Left forelimb (tissue), 1 donor: ENCODE results near the gene AGT.
"Not testable (repeated sequence)": the region's sequence is repeated elsewhere in the genome, so short reads cannot be mapped to it uniquely, and the experiment has no call there.

Source experiments
- DNase-seq: peaks from one replicate; pipeline ENCODE4 v3.0.0-alpha.2; 2018; ENCODE audit warnings: low spot score

The AGT gene

DNA sequence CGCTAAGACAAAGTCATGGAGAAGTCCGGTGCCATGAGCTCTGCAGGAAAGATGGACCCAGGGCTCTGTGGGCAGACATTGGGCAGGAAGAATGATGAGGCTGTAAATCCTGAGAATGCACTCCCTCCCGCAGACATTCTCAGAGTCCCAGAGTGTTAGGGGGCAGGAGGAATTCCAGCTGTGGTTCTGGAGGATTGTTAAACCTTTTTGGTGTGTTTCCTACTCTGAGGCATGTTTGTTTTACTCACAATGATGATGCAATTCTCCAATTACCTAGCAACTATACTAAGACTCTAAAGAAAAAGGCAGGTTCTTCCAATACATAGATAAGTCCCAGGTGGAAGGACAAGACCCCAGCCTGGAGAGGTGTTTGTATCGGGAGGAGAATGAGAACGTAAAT lies 30.5 kb upstream of the AGT start:
- DNase-seq: no peak

DNA sequence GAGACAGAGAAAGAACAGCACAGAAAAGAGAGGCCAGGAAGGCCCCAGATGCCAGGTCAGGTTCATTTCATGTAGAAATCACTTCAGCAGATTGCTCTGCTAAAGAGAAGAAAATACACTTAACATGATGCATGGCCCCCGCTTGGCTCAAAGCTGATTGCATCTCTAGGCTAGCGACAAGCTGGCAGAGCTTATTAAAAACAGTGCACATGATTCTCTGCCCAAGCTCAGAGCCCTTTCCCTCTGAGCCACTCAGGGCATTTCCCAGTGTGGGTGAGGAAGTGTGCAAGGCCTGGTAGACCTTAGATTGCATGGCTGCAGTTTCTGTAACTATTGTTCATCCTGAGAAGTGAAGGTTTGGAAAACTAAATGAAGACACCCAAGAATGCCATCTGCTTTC lies 30.0 kb upstream of the AGT start:
- DNase-seq: no peak

DNA sequence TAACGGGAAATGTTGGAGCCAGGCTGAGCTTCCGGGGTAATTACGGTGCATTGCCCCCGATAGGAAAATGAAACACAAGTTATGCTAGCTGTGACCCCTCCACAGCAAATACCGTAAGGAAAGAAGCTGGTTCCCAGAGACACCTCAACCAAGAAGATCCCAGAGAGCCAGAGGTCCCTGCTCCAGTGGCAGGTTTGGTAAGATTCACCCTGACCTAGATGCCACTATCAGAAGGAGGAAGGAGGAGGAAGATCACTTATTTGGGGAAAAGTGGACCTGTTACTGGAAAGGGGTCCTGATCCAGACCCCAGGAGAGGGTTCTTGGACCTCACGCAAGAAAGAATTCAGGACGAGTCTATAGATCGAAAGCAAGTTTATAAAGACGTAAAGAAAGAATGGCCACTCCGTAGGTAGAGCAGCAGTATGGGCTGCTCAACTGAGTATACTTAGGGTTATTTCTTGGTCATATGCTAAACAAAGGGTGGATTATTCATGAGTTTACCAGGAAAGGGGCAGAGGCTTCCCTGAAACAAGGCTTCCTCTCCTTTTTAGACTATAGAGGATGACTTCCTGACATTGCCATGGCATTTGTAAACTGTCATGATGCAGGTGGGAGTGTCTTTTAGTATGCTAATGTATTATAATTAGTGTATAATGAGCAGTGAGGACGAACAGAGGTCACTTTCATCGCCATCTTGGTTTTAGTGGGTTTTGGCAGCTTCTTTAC lies 25.8 kb upstream of the AGT start:
- no peak for DNase-seq

DNA sequence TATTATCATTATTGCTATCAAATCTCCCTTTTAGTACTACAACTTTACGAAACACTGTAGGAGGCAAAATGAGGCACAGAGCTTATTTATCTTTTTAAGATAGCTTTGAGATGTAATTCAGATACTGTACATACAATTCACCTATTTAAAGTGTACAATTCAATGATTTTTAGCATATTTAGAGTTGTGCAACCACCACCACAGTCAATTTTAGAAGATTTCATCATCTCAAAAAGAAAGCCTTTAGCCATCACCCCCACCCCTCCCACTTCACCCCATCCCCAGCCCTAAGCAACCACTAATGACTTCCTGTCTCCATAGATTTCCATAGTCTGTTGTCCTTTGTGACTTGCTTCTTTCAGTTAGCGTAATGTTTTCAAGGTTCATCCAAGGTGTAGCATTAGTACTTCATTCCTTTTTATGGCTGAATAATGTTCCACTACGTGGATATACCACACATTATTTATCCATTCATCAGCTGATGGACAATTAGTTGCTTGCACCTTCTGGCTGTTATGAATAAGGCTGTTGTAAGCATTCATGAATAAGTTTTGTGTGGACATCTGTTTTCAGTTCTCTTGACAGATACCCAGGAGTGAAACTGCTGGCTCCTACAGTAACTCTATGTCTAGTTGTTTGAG lies 23.8 kb upstream of the AGT start:
- DNase-seq: no peak

DNA sequence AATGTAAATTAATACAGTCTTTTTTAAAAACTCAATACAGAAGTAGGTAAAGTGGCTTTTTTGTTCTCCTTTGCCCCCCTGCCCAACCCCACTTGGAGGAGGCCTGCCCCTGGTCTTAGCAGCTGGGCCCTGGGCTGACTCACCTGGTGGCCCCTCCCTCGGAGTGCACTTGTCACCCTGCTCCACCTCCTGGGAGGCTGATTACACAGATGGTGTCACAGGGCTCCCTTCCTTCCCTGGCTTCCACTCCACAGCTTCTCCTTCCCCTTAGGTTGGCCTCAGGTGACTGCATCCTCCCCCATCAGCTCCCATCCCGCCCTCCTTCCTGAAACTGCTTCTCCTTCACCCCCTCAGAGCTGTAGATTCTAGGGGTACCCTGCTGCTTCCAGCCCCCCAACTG lies 21.5 kb upstream of the AGT start:
- no peak for DNase-seq

DNA sequence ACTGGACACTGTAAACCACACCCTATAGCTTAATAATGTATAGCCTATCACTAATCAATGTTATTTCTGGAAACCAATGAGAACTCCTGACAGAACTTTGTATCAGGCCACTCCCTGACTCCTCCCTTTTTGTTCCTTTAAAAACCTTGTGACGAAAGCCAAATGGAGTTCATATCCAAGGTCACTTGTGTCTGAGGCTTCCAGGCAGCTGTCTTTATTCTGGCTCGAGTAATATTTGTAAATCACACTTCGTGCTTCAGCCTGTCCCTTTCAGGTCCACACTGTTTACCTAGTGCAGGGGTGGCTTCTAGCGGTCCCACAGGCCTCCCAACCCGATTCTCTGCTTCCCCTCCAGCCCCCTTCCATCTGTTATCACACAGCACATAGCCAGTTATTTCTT lies 17.1 kb upstream of the AGT start:
- no peak for DNase-seq

DNA sequence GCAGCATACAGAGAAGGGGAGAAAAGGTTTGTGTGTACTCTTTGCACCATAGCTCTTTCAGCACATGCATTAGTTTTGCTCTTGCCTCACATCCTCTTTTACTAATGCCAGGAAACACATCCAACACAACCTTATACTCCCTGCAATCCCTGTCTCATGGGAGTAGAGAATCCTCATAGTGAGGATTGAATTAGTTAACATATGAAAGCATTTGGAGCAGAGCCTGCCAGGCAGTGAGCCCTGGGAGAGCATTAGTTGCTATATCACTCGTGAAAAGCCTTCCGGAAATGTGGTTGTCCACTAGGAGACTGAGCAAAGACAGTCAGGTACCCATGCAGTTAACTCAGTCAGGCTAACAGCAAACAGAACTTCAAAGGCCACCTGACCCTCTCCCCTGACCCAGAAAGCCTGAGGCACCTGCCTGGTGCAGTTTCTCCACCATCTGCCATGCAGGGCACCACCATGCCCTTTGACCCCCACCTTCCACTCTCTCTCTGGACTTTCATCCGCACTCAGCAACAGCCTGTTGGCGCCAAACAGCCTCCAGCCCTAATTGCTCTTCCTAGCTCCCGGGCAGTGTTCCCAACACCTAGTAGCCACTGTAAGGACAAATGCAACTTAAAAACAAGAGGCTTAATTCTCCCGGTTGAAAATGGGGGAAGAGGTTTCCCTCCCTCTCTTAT lies 14.9 kb upstream of the AGT start:
- no peak for DNase-seq

DNA sequence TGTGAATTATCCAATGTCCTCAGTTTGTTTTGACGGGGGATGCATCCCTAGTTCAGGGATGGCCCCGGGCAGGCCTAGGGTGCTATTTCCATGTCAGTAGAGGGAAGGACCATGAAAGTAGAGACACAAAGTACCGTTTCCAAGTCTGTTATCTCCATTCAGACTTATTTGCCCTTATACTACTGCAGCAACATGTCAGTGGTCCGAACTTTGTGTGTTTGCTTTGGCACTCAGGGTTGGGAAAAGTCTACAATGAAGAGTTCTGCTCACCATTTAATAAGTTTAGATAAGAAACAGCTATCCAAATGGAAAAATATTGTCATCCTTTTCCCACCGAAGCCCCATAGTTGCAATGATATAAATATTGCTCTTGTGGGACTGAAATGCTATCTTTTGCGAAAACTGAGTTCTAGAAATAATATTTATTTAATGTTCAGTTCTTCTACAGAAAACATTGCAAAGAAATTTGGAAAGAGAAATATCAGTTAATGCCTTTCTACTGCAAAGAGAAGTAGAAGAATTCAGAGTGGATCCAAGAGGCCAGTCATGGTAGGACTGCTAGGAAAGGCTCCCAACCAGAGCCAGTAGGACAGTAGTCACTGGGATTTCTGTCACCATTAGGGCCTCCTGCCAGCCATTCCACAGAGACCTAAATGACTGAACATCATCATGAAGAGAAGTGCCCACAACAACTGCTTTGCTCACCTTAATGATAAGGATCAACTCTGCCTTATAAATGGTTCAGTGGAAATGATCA lies 11.5 kb upstream of the AGT start:
- no peak for DNase-seq

DNA sequence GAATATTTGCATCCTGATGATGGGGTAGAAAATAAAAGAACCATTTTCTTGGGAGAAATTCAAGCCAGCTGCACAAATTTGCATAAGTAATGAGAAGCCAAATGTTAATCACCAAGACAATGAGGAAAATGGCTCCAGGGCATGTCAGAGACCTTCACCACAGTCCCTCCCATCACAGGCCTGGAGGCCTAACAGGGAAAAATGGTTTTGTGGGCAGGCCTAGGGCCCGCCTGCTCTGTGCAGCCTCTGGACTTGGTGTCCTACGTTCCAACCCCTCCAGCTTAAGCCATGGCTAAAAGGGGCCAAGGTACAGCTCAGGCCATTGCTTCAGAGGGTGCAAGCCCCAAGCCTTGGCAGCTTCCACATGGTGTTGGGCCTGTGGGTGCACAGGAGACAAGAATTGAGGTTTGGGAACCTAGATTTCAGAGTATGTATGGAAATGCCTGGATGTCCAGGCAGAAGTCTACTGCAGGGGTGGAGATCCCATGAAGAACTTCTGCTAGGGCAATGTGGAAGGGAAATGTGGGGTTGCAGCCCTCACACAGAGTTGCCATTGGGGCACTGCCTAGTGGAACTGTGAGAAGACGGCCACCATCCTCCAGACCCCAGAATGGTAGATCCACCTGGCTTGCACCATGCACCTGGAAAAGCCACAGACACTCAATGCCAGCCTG lies 8.1 kb upstream of the AGT start:
- DNase-seq: not testable (repeated sequence)

DNA sequence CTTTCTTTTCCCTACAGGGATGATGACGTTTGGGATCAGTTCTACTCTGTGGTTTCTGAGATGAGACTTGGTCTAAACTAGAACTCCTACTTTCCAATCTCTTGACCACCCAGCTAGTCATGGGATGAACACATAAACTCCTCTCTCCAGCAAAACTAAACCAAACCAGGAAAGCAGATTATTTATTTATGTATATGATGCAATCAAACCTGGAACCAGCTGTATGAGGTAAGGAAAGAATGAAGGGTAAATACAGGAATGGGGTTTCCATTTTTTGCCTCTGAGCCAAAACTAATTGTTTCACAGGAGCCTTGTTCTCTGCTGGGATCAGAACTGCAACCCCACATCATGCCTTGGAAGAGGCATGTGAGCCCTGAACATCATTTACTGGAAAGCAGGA lies 3.3 kb upstream of the AGT start:
- no peak for DNase-seq

DNA sequence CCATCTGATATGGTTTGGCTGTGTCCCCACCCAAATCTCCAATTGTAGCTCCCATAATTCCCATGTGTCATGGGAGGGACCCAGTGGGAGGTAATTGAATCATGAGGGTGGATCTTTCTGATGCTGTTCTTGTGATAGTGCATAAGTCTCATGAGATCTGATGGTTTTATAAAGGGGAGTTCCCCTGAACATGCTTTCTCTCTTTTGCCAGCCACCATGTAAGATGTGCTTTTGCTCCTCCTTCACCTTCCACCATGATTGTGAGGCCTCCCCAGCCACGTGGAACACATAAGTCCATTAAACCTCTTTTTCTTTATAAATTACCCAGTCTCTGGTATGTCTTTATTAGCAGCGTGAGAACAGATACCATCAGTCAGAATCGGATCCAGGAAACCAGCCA lies 2.5 kb upstream of the AGT start:
- not testable (repeated sequence) for DNase-seq

DNA sequence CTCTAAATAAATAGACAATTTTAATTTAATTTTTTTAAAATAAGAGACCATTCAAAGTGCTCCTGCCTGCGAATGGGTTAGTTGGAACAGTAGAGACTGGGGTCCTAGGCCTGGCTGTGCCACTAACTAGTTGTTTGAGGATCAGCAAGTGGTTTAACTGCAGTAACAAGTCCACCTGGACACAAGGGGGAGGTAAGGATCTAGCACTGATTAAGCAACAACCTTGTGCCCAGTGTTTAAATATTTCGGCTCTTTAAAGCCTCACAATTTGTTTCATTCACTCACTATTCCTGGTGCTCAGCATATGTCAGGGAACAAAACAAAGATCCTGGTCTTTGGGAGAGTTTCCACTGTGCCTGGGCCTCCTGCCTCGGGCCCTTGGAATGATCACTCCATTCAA lies 1.6 kb upstream of the AGT start:
- DNase-seq: no peak

DNA sequence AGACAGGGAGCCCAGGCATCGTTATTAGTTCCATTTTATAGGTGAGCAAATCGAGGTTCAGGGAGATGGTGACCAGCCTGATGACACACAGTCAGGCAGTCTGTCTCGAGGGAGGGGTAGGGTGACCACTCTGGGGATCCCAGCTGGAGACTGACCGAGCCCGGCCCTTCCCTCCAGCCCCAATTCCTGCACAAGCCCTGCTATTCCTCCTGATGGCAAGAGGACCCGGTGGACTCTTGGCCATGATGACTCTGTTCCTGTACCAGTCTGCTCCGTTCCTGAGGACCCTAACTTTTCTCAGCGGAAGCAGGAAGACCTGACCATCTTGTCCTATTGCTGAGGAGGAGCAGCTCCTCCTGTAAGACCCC lies 391 bp downstream of the AGT start:
- DNase-seq: no peak

DNA sequence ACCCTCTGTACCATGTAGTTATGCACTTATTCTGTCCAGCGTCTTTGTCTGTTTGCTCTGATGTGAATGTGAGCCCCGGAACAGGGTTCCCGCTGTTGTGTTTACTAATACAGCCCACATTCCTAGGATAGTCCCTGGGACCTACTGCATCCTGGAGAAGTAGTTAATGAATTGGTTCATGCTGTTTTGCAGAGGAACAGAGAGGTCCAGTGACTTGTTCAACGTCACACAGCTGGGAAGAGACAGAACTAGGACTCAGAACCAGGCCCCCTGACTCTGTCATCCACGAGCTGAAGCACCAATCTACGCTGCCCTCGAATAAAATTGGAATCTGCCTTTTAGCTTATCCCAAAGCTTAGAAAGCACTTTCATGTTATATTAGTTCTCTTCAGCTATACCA lies 784 bp downstream of the AGT start:
- DNase-seq: no peak

DNA sequence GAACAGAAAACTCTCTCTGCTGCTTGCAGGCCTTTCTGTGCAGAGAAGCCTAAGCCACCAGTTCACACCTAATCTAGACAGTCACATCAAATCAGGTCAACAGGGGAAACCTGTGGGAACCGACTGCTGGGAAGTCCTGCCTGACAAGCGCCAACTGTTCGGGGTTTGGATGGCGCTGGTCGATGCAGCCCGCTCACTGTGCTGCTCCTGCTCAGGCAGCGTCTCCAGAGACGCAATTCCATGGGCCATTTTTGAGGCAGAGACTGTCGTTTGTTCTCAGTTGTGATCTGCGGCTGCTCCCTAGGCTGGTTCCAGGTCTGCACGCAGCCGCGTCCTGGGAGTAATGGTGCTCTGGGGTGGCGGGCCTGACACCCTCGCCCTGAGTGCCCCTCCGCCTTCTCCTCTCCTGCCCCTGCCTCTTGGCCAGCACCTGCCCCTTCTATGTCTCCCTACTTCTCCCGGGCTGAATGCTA lies 1.4 kb downstream of the AGT start:
- DNase-seq: no peak

DNA sequence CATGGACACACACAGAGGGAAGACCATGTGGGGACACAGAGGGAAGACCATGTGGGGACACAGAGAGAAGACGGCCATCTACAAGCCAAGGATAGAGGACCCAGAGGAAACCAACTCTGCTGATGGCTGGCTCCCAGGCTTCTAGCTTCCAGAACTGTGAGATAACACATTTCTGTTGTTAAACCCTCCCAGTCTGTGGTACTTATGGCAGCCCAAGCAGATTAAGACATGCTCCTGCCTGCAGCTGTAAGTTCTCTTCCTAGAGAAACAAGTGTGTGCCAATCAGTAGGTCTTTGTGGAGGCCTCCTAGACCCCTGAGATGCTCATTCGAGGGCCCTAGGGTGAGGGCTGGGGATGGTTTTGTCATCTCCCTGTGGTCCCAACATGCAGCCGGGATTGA lies 2.7 kb downstream of the AGT start:
- no peak for DNase-seq

DNA sequence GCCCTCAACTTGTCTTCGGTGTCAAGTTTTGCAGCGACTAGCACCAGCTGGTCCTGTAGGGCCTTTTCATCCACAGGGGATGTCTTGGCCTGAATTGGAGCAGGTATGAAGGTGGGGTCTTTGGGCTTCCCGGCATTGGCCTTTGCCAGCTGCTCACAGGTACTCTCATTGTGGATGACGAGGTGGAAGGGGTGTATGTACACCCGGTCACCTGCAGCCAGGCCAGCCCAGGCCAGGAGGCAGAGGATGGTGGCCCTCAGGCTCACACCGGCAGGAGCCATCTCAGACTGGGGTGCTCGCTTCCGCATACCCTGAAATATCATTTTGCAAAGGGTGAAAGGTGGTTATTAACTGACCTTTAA lies 3.4 kb downstream of the AGT start:
- no peak for DNase-seq

DNA sequence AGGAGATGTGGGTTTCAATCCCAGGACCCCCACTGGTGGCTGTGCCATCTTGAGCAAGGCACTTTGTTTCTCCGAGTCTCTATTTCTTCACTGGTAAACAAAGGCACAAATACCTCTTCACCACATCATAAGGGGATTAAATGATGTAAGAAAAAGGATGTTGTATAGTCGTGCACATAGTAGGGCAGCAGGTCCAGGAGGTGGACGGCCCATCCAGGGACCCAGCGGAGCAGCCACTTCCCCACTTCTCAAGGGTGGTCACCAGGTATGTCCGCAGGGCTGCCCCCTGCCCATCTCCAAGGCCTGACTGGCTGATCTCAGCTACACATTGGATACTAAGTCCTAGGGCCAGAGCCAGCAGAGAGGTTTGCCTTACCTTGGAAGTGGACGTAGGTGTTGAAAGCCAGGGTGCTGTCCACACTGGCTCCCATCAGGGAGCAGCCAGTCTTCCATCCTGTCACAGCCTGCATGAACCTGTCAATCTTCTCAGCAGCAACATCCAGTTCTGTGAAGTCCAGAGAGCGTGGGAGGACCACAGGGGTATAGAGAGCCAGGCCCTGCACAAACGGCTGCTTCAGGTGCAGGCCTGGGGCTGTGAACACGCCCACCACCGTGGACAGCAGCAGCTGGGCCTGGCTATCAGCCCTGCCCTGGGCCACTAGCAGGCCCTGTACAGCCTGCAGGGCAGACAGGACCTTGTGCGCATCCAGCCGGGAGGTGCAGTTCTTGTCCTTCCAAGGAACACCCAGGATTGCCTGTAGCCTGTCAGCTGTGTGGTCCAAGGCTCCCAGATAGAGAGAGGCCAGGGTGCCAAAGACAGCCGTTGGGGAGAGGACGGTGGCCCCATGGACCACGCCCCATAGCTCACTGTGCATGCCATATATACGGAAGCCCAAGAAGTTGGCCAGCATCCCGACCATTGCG lies 4.0 kb downstream of the AGT start:
- DNase-seq: no peak

DNA sequence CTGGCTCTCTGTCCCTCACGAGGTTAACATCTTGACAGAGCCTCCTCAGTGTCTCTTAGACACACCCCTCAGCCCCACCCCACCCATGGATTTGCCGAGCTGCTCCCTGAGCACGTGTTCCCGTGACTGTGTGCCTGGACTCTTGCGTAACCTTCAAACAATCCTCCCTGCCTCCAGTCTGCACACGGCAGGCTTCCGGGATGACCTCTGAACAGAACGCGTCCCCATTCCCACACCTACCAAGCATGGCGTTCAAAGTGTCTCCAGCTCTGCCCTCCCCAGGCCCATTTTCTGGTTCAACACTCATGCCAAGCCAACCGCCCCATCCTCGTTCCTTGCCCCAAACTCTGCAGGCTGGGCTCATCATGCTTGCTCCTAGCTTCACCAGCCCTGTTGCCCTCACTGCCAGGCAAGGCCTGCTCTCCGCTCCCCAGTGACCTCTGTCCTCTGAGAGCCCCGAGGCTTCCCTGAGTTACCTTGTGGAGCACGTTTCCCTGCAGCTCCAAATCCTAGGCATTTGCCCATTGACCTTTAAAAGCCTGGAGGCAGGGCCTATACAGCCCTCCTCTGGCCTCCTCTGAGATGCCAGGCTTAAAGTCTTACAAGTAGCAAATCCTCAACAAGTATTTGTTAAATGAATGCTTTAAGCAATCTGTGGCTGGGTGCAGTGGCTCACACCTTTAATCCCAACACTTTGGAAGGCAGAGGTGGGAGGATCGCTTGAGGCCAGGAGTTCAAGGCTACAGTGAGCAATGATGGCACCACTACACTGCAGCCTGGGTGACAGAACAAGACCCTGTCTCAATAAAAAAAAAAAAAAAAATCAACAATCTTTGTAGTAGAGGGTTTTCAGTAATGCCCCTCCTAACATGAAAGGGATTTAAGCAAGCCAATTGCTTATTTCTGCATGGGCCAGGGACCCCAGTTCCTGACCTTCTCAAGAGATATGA lies 5.0 kb downstream of the AGT start:
- no peak for DNase-seq
